ENCODE results near the gene KIAA0319L. TPM values are rescaled to one million over a fixed set of nuclear protein-coding genes. Genes with fewer than 3 reads are reported as not detected.

Gene KIAA0319L
- total RNA-seq, 1 experiment from 2014 or later, result 46.4 TPM

GRCh38 chr1:35407743-35408142, 149.5 kb downstream of the KIAA0319L start:
- no peak overlapping the region for H4K5ac ChIP-seq (ENCODE audit: insufficient read length, low read depth, low read length)
- H3K56ac ChIP-seq (ENCODE audit: insufficient read length, low read depth, low read length), result no peak overlapping the region
- no peak overlapping the region for H2BK15ac ChIP-seq (ENCODE audit: low read depth, low read length)
- no peak overlapping the region for H4K8ac ChIP-seq (replicated peaks; ENCODE audit: insufficient read length, low read depth, low read length)
- no peak overlapping the region for H3K9ac ChIP-seq (ENCODE audit: extremely low read depth, insufficient read length, low read length)
- H3K79me1 ChIP-seq (ENCODE audit: insufficient read depth, low read depth, low read length, poor library complexity, severe bottlenecking), result no peaks in the 10 kb centered on the region
- no peaks in the 10 kb centered on the region for H4K20me1 ChIP-seq (ENCODE audit: control insufficient read depth, insufficient read depth, insufficient read length)
- no peak overlapping the region for H3K27ac ChIP-seq (ENCODE audit: insufficient read length, low read depth, low read length)
- no peak overlapping the region for H2AFZ ChIP-seq (ENCODE audit: low read length)
- H3K23ac ChIP-seq (ENCODE audit: insufficient read length, low read depth, low read length), result no peak overlapping the region
- no peaks in the 10 kb centered on the region for H3K23me2 ChIP-seq (ENCODE audit: insufficient read length, low read depth, low read length, poor library complexity, severe bottlenecking)
- no CpG with 5 or more reads among the region's 4 CpGs for WGBS (ENCODE audit: extremely low coverage, insufficient read length, low lambda C conversion rate)
- no peaks in the 10 kb centered on the region for H3K9me3 ChIP-seq (ENCODE audit: control insufficient read depth, low read depth, low read length)
- H4K91ac ChIP-seq (ENCODE audit: insufficient read length, low read depth, low read length), result no peak overlapping the region
- no peak overlapping the region for H2BK5ac ChIP-seq (ENCODE audit: insufficient read length, low read length)
- no peaks in the 10 kb centered on the region for H3K79me2 ChIP-seq (ENCODE audit: insufficient read depth, low read length)
- peaks cover 44 to 66% (median 64%) of the 10 kb centered on the region in 3 experiments for H3K36me3 Mint-ChIP-seq (ENCODE audit: insufficient read depth in 1 of 3, low read depth in 3 of 3)
- H3K4me3 Mint-ChIP-seq, result no peak overlapping the region
- no peaks in the 10 kb centered on the region for H3K27me3 ChIP-seq (ENCODE audit: insufficient read depth, low read length)
- H3K14ac ChIP-seq (ENCODE audit: insufficient read depth, low read length), result no peak overlapping the region
- TF ChIP-seq CTCF (conservative IDR thresholded peaks at IDR 0.05), result no peak
- H3K9me3 Mint-ChIP-seq, result peaks cover 0 to 3% of the 10 kb centered on the region in 2 experiments; a peak in 2 of 5 replicates
- H3K27me3 Mint-ChIP-seq (ENCODE audit: low read depth), result no peaks in the 10 kb centered on the region
- no peak overlapping the region for H2BK120ac ChIP-seq (ENCODE audit: low read depth, low read length, poor library complexity, severe bottlenecking)
- no peak overlapping the region for H3K18ac ChIP-seq (ENCODE audit: insufficient read length, low read depth, low read length)
- no peak for DNase-seq
- H3K27ac Mint-ChIP-seq, result no peak overlapping the region
- H2BK20ac ChIP-seq (ENCODE audit: low read depth, low read length, poor library complexity, severe bottlenecking), result no peak overlapping the region
- no peaks in the 10 kb centered on the region for H3K4me1 ChIP-seq (ENCODE audit: insufficient read depth, low read length)
- H2AK5ac ChIP-seq (ENCODE audit: insufficient read length, low read length), result no peak overlapping the region
- H3K4me1 Mint-ChIP-seq, result peaks cover 8 to 11% of the 10 kb centered on the region in 2 experiments
- no peak overlapping the region for H2BK12ac ChIP-seq (ENCODE audit: insufficient read length, low read depth, low read length)
- H3T11ph ChIP-seq (ENCODE audit: low read length), result no peak overlapping the region
- H3K4me2 ChIP-seq (ENCODE audit: insufficient read depth, insufficient read length, low read length), result no peak overlapping the region
- H3K4ac ChIP-seq (ENCODE audit: low read depth, low read length), result no peak overlapping the region

Measured in H9 (cell line).